ENCODE data around the gene TOR4A.
A peak's percentile ranks its signal among the peaks of the same experiment; 100 is the strongest.

TOR4A gene

GRCh38 chr9:137277329-137278041 is at the start of gene TOR4A:
Gene TOR4A (plus strand): TSS chr9:137277726. CDS start chr9:137278690, 964 bp downstream.
- Mint-ChIP-seq H3K4me1 (peaks cover 19% of the 10 kb centered on the region), H3K27ac (ENCODE audit: low read depth) (peak within 1 kb of the TSS; percentile 35), H3K9me3 (no peaks in the 10 kb centered on the region), H3K4me3 (peak within 1 kb of the TSS; percentile 64), H3K27me3 (no peaks in the 10 kb centered on the region), H3K36me3 (ENCODE audit: insufficient read depth) (peaks cover 5% of the 10 kb centered on the region)
- peak; percentile 54 for ATAC-seq (replicated peaks; ENCODE audit: extremely low read depth, poor library complexity, severe bottlenecking)
- no peak for DNase-seq (ENCODE audit: low spot score in 2 of 2)

GRCh38 chr9:137227853-137228505 is 49.5 kb upstream of the TOR4A start:
- no peaks in the 10 kb centered on the region for H3K9me3 Mint-ChIP-seq
- no peak overlapping the region for H3K27ac Mint-ChIP-seq (ENCODE audit: low read depth)
- no peak for DNase-seq (ENCODE audit: low spot score in 2 of 2)
- peaks cover 9% of the 10 kb centered on the region for H3K27me3 Mint-ChIP-seq
- H3K36me3 Mint-ChIP-seq (ENCODE audit: insufficient read depth) = peaks cover 3% of the 10 kb centered on the region
- peaks cover 6% of the 10 kb centered on the region for H3K4me1 Mint-ChIP-seq
- no peak overlapping the region for H3K4me3 Mint-ChIP-seq
- no peak for ATAC-seq (replicated peaks; ENCODE audit: extremely low read depth, poor library complexity, severe bottlenecking)

DNA sequence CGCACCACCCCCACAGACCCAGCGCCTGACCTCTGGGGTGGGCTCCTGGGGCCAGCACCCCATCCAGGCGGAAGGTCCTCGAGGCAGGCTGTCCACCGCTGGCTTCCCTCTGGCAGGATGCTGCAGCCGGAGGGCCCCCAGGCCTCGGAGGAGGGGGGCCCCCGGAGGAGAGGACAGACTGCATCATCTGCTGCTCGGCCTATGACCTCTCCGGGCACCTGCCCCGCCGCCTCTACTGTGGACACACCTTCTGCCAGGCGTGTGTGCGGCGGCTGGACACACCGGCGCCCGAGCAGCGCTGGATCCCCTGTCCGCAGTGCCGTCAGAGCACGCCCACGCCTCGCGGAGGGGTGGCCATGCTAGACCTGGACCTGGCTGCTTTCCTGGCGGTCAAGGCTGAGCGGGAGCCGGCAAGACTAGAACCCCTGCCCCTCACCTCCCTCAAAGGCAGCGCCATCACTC is 49.0 kb upstream of the TOR4A start:
- no peak for DNase-seq (ENCODE audit: low spot score in 2 of 2)
- no peak overlapping the region for H3K4me3 Mint-ChIP-seq
- no peak overlapping the region for H3K27ac Mint-ChIP-seq (ENCODE audit: low read depth)
- H3K36me3 Mint-ChIP-seq (ENCODE audit: insufficient read depth) = peaks cover 1% of the 10 kb centered on the region
- no peaks in the 10 kb centered on the region for H3K9me3 Mint-ChIP-seq
- peaks cover 9% of the 10 kb centered on the region for H3K27me3 Mint-ChIP-seq
- no peak for ATAC-seq (replicated peaks; ENCODE audit: extremely low read depth, poor library complexity, severe bottlenecking)
- peaks cover 6% of the 10 kb centered on the region for H3K4me1 Mint-ChIP-seq

- Mint-ChIP-seq H3K27ac (ENCODE audit: low read depth) (no peak overlapping the region), H3K36me3 (ENCODE audit: insufficient read depth) (peaks cover 1% of the 10 kb centered on the region), H3K27me3 (peaks cover 9% of the 10 kb centered on the region), H3K9me3 (no peaks in the 10 kb centered on the region), H3K4me1 (peaks cover 6% of the 10 kb centered on the region), H3K4me3 (no peak overlapping the region)
- ATAC-seq (replicated peaks; ENCODE audit: extremely low read depth, poor library complexity, severe bottlenecking) (no peak), DNase-seq (ENCODE audit: low spot score in 2 of 2) (no peak)
Measured at GRCh38 chr9:137228968-137229896, 48.3 kb upstream of the TOR4A start.

- H3K27me3 Mint-ChIP-seq = peaks cover 15% of the 10 kb centered on the region
Measured at GRCh38 chr9:137229903-137230704, 47.4 kb upstream of the TOR4A start.

GRCh38 chr9:137230705-137231371 is 46.7 kb upstream of the TOR4A start, which contains the start of gene SLC34A3:
Gene SLC34A3 (plus strand): TSS chr9:137230901. CDS start chr9:137231703, 802 bp downstream.
- Mint-ChIP-seq H3K36me3 (ENCODE audit: insufficient read depth) (peaks cover 1% of the 10 kb centered on the region), H3K27me3 (peaks cover 17% of the 10 kb centered on the region), H3K4me1 (peaks cover 6% of the 10 kb centered on the region), H3K9me3 (no peaks in the 10 kb centered on the region), H3K27ac (ENCODE audit: low read depth) (no peak within 1 kb of the TSS), H3K4me3 (no peak within 1 kb of the TSS)
- DNase-seq (ENCODE audit: low spot score in 2 of 2) (no peak), ATAC-seq (replicated peaks; ENCODE audit: extremely low read depth, poor library complexity, severe bottlenecking) (no peak)

More at GRCh38 chr9:137229903-137230704, 47.4 kb upstream of the TOR4A start:
- Mint-ChIP-seq H3K4me1 (peaks cover 6% of the 10 kb centered on the region), H3K36me3 (ENCODE audit: insufficient read depth) (peaks cover 1% of the 10 kb centered on the region), H3K9me3 (no peaks in the 10 kb centered on the region), H3K4me3 (no peak overlapping the region), H3K27ac (ENCODE audit: low read depth) (no peak overlapping the region)
- ATAC-seq (replicated peaks; ENCODE audit: extremely low read depth, poor library complexity, severe bottlenecking) (no peak), DNase-seq (ENCODE audit: low spot score in 2 of 2) (no peak)

DNA sequence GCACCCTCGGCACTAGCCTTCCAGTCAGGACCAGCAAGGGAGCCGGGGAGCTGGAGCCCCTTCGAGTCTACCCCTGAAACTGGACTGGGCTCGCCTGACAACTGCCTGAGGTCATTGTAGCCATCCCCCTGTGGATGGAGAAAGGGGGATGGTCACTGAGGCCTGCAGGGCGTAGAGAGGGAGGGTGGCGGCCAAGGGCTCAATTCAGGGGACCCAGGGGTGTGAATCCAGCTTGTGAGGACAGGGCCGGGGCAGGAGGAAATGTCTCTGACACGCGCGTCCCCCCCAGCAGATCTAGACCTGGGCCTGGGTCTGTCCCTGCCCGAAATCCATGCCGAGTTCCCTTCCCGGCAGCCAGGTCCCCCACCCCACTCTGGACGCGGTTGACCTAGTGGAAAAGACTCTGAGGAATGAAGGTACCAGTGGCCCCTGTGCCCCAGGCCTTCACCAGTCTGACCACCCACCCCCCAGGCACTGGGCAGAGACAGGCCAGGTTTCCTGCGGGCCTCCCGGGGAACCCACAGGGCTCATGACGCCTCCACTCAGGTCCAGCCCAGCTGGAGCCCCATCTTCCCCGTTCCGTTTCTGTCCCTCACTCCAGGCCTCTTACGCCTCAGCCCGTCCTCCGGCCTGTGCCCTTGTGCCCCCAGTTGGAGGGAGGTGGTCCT is 46.0 kb upstream of the TOR4A start:
- Mint-ChIP-seq H3K27ac (ENCODE audit: low read depth) (no peak overlapping the region), H3K9me3 (no peaks in the 10 kb centered on the region)
- ATAC-seq (replicated peaks; ENCODE audit: extremely low read depth, poor library complexity, severe bottlenecking) = no peak

DNA sequence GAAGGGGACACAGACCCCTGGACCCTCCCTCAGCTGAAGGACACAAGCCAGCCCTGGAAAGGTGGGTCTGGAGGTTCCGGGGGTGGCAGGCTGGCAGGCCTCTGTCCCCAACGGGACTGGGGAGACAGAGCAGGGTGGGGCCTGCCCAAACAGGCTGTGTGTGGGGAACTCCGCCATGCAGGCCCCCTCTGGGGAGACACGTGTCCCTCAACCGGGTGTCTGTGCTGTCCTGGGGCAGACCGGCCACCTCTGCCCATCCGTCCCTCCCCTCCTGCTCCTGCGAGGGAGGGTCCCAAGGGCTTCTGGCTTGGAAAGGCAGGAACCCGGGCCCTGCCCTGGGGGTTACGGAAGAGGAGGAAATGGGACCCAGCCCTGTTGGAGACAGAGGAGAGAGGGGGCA is 45.4 kb upstream of the TOR4A start:
- Mint-ChIP-seq H3K36me3 (ENCODE audit: insufficient read depth) (peaks cover 1% of the 10 kb centered on the region), H3K9me3 (no peaks in the 10 kb centered on the region), H3K27ac (ENCODE audit: low read depth) (no peak overlapping the region), H3K4me1 (peaks cover 6% of the 10 kb centered on the region), H3K27me3 (peaks cover 17% of the 10 kb centered on the region), H3K4me3 (no peak overlapping the region)
- DNase-seq (ENCODE audit: low spot score in 2 of 2) (no peak), ATAC-seq (replicated peaks; ENCODE audit: extremely low read depth, poor library complexity, severe bottlenecking) (no peak)

More for the DNA sequence above, 46.0 kb upstream of the TOR4A start:
- Mint-ChIP-seq H3K4me3 (no peak overlapping the region), H3K4me1 (peaks cover 6% of the 10 kb centered on the region), H3K36me3 (ENCODE audit: insufficient read depth) (peaks cover 1% of the 10 kb centered on the region), H3K27me3 (peaks cover 17% of the 10 kb centered on the region)
- no peak for DNase-seq (ENCODE audit: low spot score in 2 of 2)

- H3K4me1 Mint-ChIP-seq = peaks cover 4% of the 10 kb centered on the region
- H3K9me3 Mint-ChIP-seq = no peaks in the 10 kb centered on the region
- H3K4me3 Mint-ChIP-seq = no peak overlapping the region
- no peak for ATAC-seq (replicated peaks; ENCODE audit: extremely low read depth, poor library complexity, severe bottlenecking)
- H3K27ac Mint-ChIP-seq (ENCODE audit: low read depth) = no peak overlapping the region
- DNase-seq (ENCODE audit: low spot score in 2 of 2) = no peak
- peaks cover 13% of the 10 kb centered on the region for H3K27me3 Mint-ChIP-seq
- H3K36me3 Mint-ChIP-seq (ENCODE audit: insufficient read depth) = peaks cover 1% of the 10 kb centered on the region
Measured at GRCh38 chr9:137232510-137232909, 45.0 kb upstream of the TOR4A start.

- Mint-ChIP-seq H3K27me3 (peaks cover 8% of the 10 kb centered on the region), H3K27ac (ENCODE audit: low read depth) (no peak overlapping the region), H3K9me3 (no peaks in the 10 kb centered on the region), H3K36me3 (ENCODE audit: insufficient read depth) (no peaks in the 10 kb centered on the region), H3K4me1 (no peaks in the 10 kb centered on the region), H3K4me3 (no peak overlapping the region)
- ATAC-seq (replicated peaks; ENCODE audit: extremely low read depth, poor library complexity, severe bottlenecking) (no peak), DNase-seq (ENCODE audit: low spot score in 2 of 2) (no peak)
Measured at GRCh38 chr9:137233143-137233980, 44.2 kb upstream of the TOR4A start.
